LNCAP (cell line): Measurements from ENCODE around the gene PFN4.

ENCODE experiments used
- CTCF ChIP-seq: fragments of 450-650 bp; IDR thresholded peaks from 2 replicates; pipeline ENCODE4 v1.5.1; 2017; ENCODE audit warnings: mild to moderate bottlenecking

Gene PFN4

GRCh38 chr2:24159708-24160107 is 36.6 kb upstream of the PFN4 start:
- no peak for TF ChIP-seq CTCF

GRCh38 chr2:24158131-24158530 is 35.0 kb upstream of the PFN4 start:
- TF ChIP-seq CTCF: no peak

- TF ChIP-seq CTCF: no peak
These were observed 30.3 kb upstream of the PFN4 start for GRCh38 chr2:24153478-24153877.

GRCh38 chr2:24152413-24153197 is 29.5 kb upstream of the PFN4 start:
- TF ChIP-seq CTCF: no peak

GRCh38 chr2:24147364-24147763 is 24.2 kb upstream of the PFN4 start:
- no peak for TF ChIP-seq CTCF

- no peak for TF ChIP-seq CTCF
These were observed 9.4 kb upstream of the PFN4 start for GRCh38 chr2:24132543-24132942.

GRCh38 chr2:24125956-24126355 is 2.8 kb upstream of the PFN4 start:
- TF ChIP-seq CTCF: no peak
